GM12891 (cell line): ENCODE measurements around the gene SYCP3.
A peak's percentile ranks its signal among the peaks of the same experiment; 100 is the strongest.
"Not testable (repeated sequence)": the region's sequence is repeated elsewhere in the genome, so short reads cannot be mapped to it uniquely, and the experiment has no call there.

Experiments used
- DNase-seq: peaks from one replicate; pipeline ENCODE4 v3.0.0; 2011; ENCODE audit warnings: low spot score; ENCODE audit not compliant: insufficient read length
- FAIRE-seq: peaks from 2 replicates; lab custom pipeline; 2011; peaks lifted over from hg19 to GRCh38; lab: Jason Lieb, UNC
- PAX5 ChIP-seq: IDR thresholded peaks from 2 replicates; pipeline ENCODE4 v1.6.1; 2011; ENCODE audit warnings: low read length, moderate library complexity, mild to moderate bottlenecking; ENCODE audit not compliant: insufficient read depth, severe bottlenecking
- POLR2A ChIP-seq: IDR thresholded peaks from 2 replicates; pipeline ENCODE4 v1.6.1; 2011; ENCODE audit warnings: low read depth, low read length, control low read depth
- POLR2AphosphoS5 ChIP-seq: IDR thresholded peaks from 2 replicates; pipeline ENCODE4 v1.6.1; 2011; ENCODE audit warnings: low read depth, low read length, control low read depth
- POU2F2 ChIP-seq: IDR thresholded peaks from 2 replicates; pipeline ENCODE4 v1.6.1; 2011; ENCODE audit warnings: low read depth, mild to moderate bottlenecking, control low read depth, low read length, moderate library complexity
- SPI1 ChIP-seq: IDR thresholded peaks from 2 replicates; pipeline ENCODE4 v1.6.1; 2011; ENCODE audit warnings: low read depth, low read length, control low read depth
- TAF1 ChIP-seq: IDR thresholded peaks from 2 replicates; pipeline ENCODE4 v1.6.1; 2011; ENCODE audit warnings: low read depth, low read length, control low read depth

SYCP3 gene

DNA sequence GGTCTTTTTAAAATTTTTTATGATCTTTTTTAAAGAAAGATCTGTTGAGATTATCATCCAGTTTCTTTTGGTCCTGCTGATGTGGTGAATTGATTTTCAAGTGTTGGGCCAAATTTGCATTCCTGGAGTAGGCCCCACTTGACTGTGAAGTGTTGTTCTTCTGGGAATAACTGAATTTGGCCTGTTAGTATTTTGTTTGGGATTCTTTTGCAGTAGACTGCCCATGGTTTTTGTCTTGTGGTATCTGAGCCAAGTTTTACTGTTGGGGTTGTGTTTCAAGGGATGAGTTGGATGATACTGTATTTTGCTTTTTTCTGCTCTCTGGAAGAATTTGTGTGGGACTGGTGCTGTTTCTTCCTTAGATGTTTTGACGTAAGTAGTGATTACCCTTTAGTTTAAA, 4.0 kb upstream of the SYCP3 start:
- DNase-seq = no peak
- no peak for FAIRE-seq
- TF ChIP-seq POLR2AphosphoS5 = no peak
- no peak for TF ChIP-seq TAF1
- TF ChIP-seq POLR2A = no peak
- no peak for TF ChIP-seq PAX5
- no peak for TF ChIP-seq SPI1
- no peak for TF ChIP-seq POU2F2

DNA sequence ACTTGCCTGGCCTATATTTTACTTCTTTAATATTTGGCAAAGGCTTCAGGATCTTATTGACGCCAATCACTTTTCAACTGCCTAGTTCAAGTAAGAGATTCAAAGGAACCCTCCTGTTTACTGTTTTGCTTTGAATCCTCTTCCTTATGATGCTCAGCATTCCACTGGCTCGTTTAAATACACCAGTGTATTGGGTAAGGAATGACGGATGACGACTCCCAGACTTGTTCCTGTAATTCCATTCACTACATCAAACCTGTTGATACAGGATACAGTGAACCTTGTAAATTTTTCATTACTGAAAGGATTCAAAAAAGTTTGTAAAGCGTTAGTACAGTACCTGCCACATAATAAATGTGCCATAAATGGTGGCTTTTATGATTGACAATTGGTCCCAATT, 1.7 kb upstream of the SYCP3 start:
- DNase-seq (no peak), FAIRE-seq (no peak)
- TF ChIP-seq POU2F2 (no peak), TAF1 (no peak)

DNA sequence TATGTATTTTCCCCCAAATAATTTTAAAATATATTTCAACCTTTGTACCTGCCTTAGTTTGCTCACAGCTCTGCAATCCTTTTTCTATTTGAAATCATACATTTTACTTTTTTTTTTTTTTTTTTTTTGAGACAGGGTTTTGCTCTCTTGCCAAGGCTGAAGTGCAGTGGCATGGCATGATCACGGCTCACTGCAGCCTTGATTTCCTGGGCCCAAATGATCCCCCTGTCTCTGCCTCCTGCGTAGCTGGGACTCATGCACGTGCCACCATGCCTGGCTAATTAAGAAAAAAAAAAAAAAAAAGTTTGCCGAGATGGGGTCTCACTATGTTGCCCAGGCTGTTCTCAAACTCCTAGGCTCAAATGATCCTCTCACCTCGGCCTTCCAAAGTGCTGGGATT, 1.3 kb upstream of the SYCP3 start:
- FAIRE-seq (no peak), DNase-seq (no peak)

GRCh38 chr12:101737476-101737875, 1.8 kb downstream of the SYCP3 start:
- DNase-seq (no peak), FAIRE-seq (peak; percentile 61)
- TF ChIP-seq TAF1 (no peak), SPI1 (no peak), POLR2AphosphoS5 (no peak), PAX5 (no peak), POU2F2 (no peak), POLR2A (no peak)

More for the DNA sequence above, 1.3 kb upstream of the SYCP3 start:
- TF ChIP-seq TAF1 (no peak), POLR2A (no peak), SPI1 (no peak), POU2F2 (no peak)

GRCh38 chr12:101734482-101734881, 4.8 kb downstream of the SYCP3 start:
- DNase-seq, FAIRE-seq: not testable (repeated sequence)

- no peak for TF ChIP-seq POU2F2
- no peak for TF ChIP-seq PAX5
- TF ChIP-seq POLR2A = no peak
- TF ChIP-seq SPI1 = no peak
- no peak for TF ChIP-seq POLR2AphosphoS5
- no peak for TF ChIP-seq TAF1
- FAIRE-seq = peak; percentile 20
- no peak for DNase-seq
Measured at GRCh38 chr12:101733166-101733565, 6.1 kb downstream of the SYCP3 start.

DNA sequence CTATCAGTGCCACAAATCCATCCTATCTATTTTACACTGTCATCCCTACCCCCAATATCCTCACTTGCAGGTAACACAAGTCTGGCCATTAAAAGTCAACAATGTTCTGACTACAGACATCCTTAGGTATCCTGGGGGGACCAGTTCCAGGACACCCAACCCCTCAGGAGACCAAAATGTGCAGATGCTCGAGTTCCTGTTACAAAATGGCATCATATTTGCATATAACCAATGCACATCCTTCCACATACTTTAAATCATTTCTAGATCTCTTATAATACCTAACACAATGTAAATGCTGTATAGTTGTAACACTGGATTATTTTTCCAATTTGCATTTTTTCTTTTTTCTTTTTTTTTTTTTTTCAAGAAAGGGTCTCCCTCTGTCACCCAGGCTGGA, 6.9 kb downstream of the SYCP3 start:
- TF ChIP-seq POU2F2 = no peak
- no peak for TF ChIP-seq PAX5
- no peak for TF ChIP-seq TAF1
- no peak for DNase-seq

DNA sequence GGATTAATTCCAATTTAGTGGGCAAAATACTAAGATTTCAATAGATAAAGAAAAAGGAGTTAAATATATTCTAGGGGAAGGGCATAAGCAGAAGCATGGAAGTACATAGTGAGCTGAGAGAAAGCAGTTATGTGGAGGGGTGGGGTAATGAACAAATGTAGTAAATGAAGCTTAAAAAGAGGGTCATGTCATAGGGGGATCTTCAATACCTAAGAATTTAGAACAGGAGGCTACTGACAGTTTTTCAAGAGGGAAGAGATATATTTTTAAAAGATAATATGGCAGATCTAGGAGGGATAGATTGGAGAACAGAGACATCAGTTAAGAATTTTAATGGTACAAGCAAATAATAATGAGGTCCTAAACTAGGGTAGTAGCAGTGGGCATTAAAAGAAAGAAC, 9.4 kb downstream of the SYCP3 start:
- TF ChIP-seq TAF1 (no peak), POU2F2 (no peak), POLR2AphosphoS5 (no peak), SPI1 (no peak)
- FAIRE-seq (no peak), DNase-seq (no peak)

More for the DNA sequence above, 6.9 kb downstream of the SYCP3 start:
- no peak for FAIRE-seq

GRCh38 chr12:101727098-101727497, 12.2 kb downstream of the SYCP3 start:
- TF ChIP-seq SPI1 (no peak), POLR2AphosphoS5 (no peak), POLR2A (no peak), TAF1 (no peak), POU2F2 (no peak), PAX5 (no peak)
- FAIRE-seq (no peak), DNase-seq (no peak)

- TF ChIP-seq POLR2A (no peak), POU2F2 (no peak), PAX5 (no peak), SPI1 (no peak), POLR2AphosphoS5 (no peak), TAF1 (no peak)
- DNase-seq (no peak), FAIRE-seq (no peak)
Measured at GRCh38 chr12:101722392-101722791, 16.9 kb downstream of the SYCP3 start.

GRCh38 chr12:101720118-101720517, 19.1 kb downstream of the SYCP3 start:
- DNase-seq (no peak), FAIRE-seq (no peak)
- TF ChIP-seq POU2F2 (no peak), TAF1 (no peak), POLR2A (no peak), PAX5 (no peak), POLR2AphosphoS5 (no peak), SPI1 (no peak)

DNA sequence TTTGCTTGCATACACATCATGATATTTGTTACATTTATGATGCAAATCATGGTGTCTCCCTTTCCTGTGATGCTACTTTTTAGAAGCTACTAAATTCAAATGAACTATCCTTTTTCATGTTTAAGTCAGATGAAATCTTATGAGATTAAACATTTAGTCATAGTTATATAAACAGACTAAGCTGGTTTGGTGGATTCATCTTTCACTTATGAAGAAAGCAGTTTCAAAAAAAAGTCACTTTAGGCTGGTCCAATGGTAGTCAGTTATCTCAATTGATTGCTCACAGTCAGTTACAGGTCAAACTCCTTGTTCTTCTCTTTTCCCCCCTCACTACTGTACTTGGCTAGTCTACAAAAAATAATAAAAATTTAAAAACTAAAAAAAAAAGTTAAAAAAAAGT, 19.7 kb downstream of the SYCP3 start:
- DNase-seq (no peak), FAIRE-seq (no peak)
- no peak for TF ChIP-seq TAF1
- TF ChIP-seq POU2F2 = no peak
- no peak for TF ChIP-seq SPI1
- TF ChIP-seq PAX5 = no peak
- TF ChIP-seq POLR2A = no peak
- no peak for TF ChIP-seq POLR2AphosphoS5
